ENCODE results near the gene REEP5.

The REEP5 gene

DNA sequence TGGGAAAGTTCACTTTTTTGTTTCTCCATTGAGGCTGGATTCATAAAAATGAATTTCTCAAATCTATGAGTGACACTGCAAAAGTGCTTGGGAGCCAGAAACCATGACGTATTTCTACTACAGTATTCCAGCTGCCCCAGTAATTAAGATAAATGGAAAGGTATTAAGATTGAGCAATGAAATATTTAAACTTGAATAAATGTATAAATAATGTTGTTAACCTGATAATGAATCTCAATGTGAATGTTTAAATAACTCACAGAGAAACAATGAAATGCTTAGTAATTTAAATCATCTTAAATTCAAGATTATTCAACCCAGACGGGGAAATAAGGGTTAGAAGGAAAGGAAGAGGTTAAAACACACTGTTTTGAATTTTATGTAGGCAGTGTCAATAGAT, 72.1 kb downstream of the REEP5 start:
- TF ChIP-seq, protein P1, sequence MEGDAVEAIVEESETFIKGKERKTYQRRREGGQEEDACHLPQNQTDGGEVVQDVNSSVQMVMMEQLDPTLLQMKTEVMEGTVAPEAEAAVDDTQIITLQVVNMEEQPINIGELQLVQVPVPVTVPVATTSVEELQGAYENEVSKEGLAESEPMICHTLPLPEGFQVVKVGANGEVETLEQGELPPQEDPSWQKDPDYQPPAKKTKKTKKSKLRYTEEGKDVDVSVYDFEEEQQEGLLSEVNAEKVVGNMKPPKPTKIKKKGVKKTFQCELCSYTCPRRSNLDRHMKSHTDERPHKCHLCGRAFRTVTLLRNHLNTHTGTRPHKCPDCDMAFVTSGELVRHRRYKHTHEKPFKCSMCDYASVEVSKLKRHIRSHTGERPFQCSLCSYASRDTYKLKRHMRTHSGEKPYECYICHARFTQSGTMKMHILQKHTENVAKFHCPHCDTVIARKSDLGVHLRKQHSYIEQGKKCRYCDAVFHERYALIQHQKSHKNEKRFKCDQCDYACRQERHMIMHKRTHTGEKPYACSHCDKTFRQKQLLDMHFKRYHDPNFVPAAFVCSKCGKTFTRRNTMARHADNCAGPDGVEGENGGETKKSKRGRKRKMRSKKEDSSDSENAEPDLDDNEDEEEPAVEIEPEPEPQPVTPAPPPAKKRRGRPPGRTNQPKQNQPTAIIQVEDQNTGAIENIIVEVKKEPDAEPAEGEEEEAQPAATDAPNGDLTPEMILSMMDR (IDR thresholded peaks at IDR 0.05; ENCODE audit: low read depth, low read length), result no peak

DNA sequence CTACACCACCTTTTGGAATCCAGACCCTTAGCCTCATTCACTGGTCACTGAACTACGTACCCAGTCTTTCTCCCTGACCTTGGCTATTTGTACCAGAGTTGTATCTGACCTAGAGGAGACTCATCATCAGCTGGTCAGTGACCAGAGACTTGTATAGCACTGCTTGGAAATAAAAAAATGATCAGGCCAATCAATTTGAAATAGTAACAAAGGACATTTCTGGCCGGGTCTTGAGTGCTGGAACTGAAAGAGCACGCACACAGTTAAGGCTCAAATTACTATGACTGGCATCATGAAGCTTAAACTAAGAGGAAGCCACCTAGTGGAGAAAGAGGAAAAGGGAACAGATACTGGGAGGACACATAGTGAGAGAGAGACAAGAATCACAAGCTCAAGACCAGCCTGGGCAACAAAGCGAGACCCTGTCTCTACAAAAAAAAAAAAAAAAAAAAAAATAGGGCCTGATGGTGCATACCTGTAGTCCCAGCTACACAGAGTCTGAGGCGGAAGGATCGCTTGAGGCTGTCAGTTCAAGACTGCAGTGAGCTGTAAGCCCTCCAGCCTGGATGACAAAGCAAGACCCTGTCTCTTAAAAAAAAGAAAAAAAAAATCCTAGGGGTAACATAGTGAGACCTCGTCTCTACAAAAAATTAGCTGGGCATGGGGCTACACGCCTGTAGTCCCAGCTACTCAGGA, 73.8 kb downstream of the REEP5 start:
- Histone ChIP-seq H3K36me3 (no peaks in the 10 kb centered on the region), H3K4me1 (no peaks in the 10 kb centered on the region), H3K4me3 (ENCODE audit: low read depth, low read length) (no peak overlapping the region), H3K27me3 (no peaks in the 10 kb centered on the region), H3K9me3 (no peaks in the 10 kb centered on the region; the same call in 1 of the 2 replicates)
- peak; percentile 15 for DNase-seq
- TF ChIP-seq, protein P1 (IDR thresholded peaks at IDR 0.05; ENCODE audit: low read depth, low read length), result peak; percentile 80

More for the DNA sequence above, 72.1 kb downstream of the REEP5 start:
- no peaks in the 10 kb centered on the region for H3K36me3 ChIP-seq
- no peaks in the 10 kb centered on the region for H3K27me3 ChIP-seq
- H3K4me1 ChIP-seq, result no peaks in the 10 kb centered on the region
- H3K4me3 ChIP-seq (ENCODE audit: low read depth, low read length), result no peak overlapping the region
- DNase-seq, result no peak
- no peaks in the 10 kb centered on the region; the same call in 1 of the 2 replicates for H3K9me3 ChIP-seq

- Histone ChIP-seq H3K4me3 (ENCODE audit: low read depth, low read length) (no peak overlapping the region), H3K4me1 (no peaks in the 10 kb centered on the region), H3K27me3 (no peaks in the 10 kb centered on the region), H3K9me3 (no peaks in the 10 kb centered on the region; the same call in 1 of the 2 replicates), H3K36me3 (no peaks in the 10 kb centered on the region)
- no peak for DNase-seq
- TF ChIP-seq, protein P1 (IDR thresholded peaks at IDR 0.05; ENCODE audit: low read depth, low read length), result no peak
These were observed 74.7 kb downstream of the REEP5 start for GRCh38 chr5:112847306-112847705.

GRCh38 chr5:112846556-112846955, 75.5 kb downstream of the REEP5 start:
- Histone ChIP-seq H3K9me3 (no peaks in the 10 kb centered on the region; the same call in 1 of the 2 replicates), H3K27me3 (no peaks in the 10 kb centered on the region), H3K4me1 (no peaks in the 10 kb centered on the region), H3K4me3 (ENCODE audit: low read depth, low read length) (no peak overlapping the region), H3K36me3 (no peaks in the 10 kb centered on the region)
- TF ChIP-seq, protein P1 (IDR thresholded peaks at IDR 0.05; ENCODE audit: low read depth, low read length), result no peak
- DNase-seq, result no peak

- H3K9me3 ChIP-seq, result no peaks in the 10 kb centered on the region
- DNase-seq, result no peak
- no peaks in the 10 kb centered on the region for H3K4me1 ChIP-seq
- TF ChIP-seq, protein P1 (IDR thresholded peaks at IDR 0.05; ENCODE audit: low read depth, low read length), result no peak
- peaks cover 6% of the 10 kb centered on the region for H3K36me3 ChIP-seq
- no peaks in the 10 kb centered on the region for H3K27me3 ChIP-seq
- H3K4me3 ChIP-seq (ENCODE audit: low read depth, low read length), result no peak overlapping the region
These were observed 77.5 kb downstream of the REEP5 start for GRCh38 chr5:112844489-112844888.

DNA sequence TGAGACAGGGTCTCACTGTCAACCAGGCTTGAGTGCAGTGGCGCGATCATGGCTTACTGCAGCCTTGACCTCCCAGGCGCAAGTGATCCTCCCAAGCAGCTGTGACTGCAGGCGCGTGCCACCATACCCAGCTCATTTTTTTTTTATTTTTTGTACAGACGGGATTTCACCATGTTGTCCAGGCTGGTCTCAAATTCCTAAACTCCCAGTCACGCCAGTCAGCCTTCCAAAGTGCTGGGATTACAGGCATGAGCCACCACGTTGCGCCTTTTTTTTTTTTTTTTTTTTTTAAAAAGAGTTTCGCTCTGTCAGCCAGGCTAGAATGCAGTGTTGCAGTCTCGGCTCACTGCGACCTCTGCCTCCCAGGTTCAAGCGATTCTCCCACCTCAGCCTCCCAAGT, 88.1 kb downstream of the REEP5 start:
- TF ChIP-seq, protein P1 (IDR thresholded peaks at IDR 0.05; ENCODE audit: low read depth, low read length), result no peak
- no peak for DNase-seq
- H3K36me3 ChIP-seq, result peaks cover 36% of the 10 kb centered on the region
- no peaks in the 10 kb centered on the region for H3K27me3 ChIP-seq
- no peaks in the 10 kb centered on the region; the same call in 1 of the 2 replicates for H3K4me1 ChIP-seq
- no peaks in the 10 kb centered on the region for H3K9me3 ChIP-seq
- no peak overlapping the region for H3K4me3 ChIP-seq (ENCODE audit: low read depth, low read length)
